DMS 273 (cell line): ENCODE data around the gene SELENOS.
A peak's percentile ranks its signal among the peaks of the same experiment; 100 is the strongest.

ENCODE experiments used
- DNase-seq: peaks from one replicate; lab custom pipeline; 2025; ENCODE audit not compliant: unreplicated experiment; lab: John Stamatoyannopoulos, UW

SELENOS gene

GRCh38 chr15:101251830-101252820, 25.2 kb downstream of the SELENOS start, which contains the start of gene CHSY1:
TSS of gene CHSY1 (minus strand) at chr15:101252048. CDS start at chr15:101251456, 592 bp downstream.
- peak; percentile 87 for DNase-seq

GRCh38 chr15:101250873-101251829, 26.1 kb downstream of the SELENOS start:
- peak; percentile 80 for DNase-seq

- peak; percentile 37 for DNase-seq
Observed at GRCh38 chr15:101250341-101250831, 26.9 kb downstream of the SELENOS start.

GRCh38 chr15:101248274-101248673, 29.0 kb downstream of the SELENOS start:
- no peak for DNase-seq

GRCh38 chr15:101246824-101247745, 30.2 kb downstream of the SELENOS start:
- no peak for DNase-seq

GRCh38 chr15:101246391-101246790, 30.9 kb downstream of the SELENOS start:
- DNase-seq, result no peak

- no peak for DNase-seq
Observed at GRCh38 chr15:101244889-101245668, 32.2 kb downstream of the SELENOS start.

GRCh38 chr15:101244036-101244781, 33.1 kb downstream of the SELENOS start:
- no peak for DNase-seq

- no peak for DNase-seq
Observed at GRCh38 chr15:101243420-101243819, 33.9 kb downstream of the SELENOS start.

- no peak for DNase-seq
Observed at GRCh38 chr15:101242999-101243336, 34.3 kb downstream of the SELENOS start.

- DNase-seq, result no peak
Observed at GRCh38 chr15:101242160-101242998, 34.9 kb downstream of the SELENOS start.

GRCh38 chr15:101240358-101240757, 36.9 kb downstream of the SELENOS start:
- no peak for DNase-seq

- DNase-seq, result no peak
Observed at GRCh38 chr15:101239724-101240136, 37.6 kb downstream of the SELENOS start.

GRCh38 chr15:101237251-101237650, 40.0 kb downstream of the SELENOS start:
- DNase-seq, result no peak

- DNase-seq, result no peak
Observed at GRCh38 chr15:101233651-101234280, 43.5 kb downstream of the SELENOS start.

- DNase-seq, result no peak
Observed at GRCh38 chr15:101232677-101233076, 44.6 kb downstream of the SELENOS start.

- no peak for DNase-seq
Observed at GRCh38 chr15:101228313-101228712, 49.0 kb downstream of the SELENOS start.
